ENCODE measurements around the gene CEP126.

CEP126 gene

GRCh38 chr11:102014756-102015155, 99.9 kb downstream of the CEP126 start:
- DNase-seq, result no peak

- no peak for DNase-seq
Measured at GRCh38 chr11:102017026-102017425, 102.2 kb downstream of the CEP126 start.

GRCh38 chr11:102026217-102026616, 111.4 kb downstream of the CEP126 start:
- DNase-seq, result no peak

GRCh38 chr11:102026959-102027358, 112.1 kb downstream of the CEP126 start:
- DNase-seq, result no peak

GRCh38 chr11:102036757-102037156, 121.9 kb downstream of the CEP126 start:
- no peak for DNase-seq

GRCh38 chr11:102046841-102047240, 132.0 kb downstream of the CEP126 start:
- no peak for DNase-seq

- DNase-seq, result peak; percentile 94
Measured at GRCh38 chr11:102047305-102047924, 132.6 kb downstream of the CEP126 start, which contains the start of gene CFAP300. TSS of gene CFAP300 (plus strand) at chr11:102047437. CDS start at chr11:102047471, 34 bp downstream.
